AG10803 (cell line): Measurements from ENCODE around the gene ABCG1.
A peak's percentile ranks its signal among the peaks of the same experiment; 100 is the strongest.

ENCODE experiments used
- DNase-seq: peaks from one replicate; pipeline ENCODE4 v3.0.0; 2010; ENCODE audit warnings: low read depth
- H3K4me3 ChIP-seq: 2 replicates; pipeline ENCODE4 v1.5.1; 2011; ENCODE audit warnings: mild to moderate bottlenecking, low read length, control low read depth
- CTCF ChIP-seq: conservative IDR thresholded peaks from 2 replicates; pipeline ENCODE4 v1.5.1; 2011; ENCODE audit warnings: mild to moderate bottlenecking, low read length, control low read depth, inconsistent platforms

ABCG1 gene

GRCh38 chr21:42337276-42337675 lies 118.3 kb downstream of the ABCG1 start:
- H3K4me3 ChIP-seq, result no peak overlapping the region
- no peak for DNase-seq
- TF ChIP-seq CTCF, result no peak

GRCh38 chr21:42337830-42338728 lies 119.1 kb downstream of the ABCG1 start:
- TF ChIP-seq CTCF, result peak; percentile 51
- no peak overlapping the region for H3K4me3 ChIP-seq
- peak; percentile 17 for DNase-seq

GRCh38 chr21:42338729-42339715 lies 120.1 kb downstream of the ABCG1 start:
- no peak for TF ChIP-seq CTCF
- DNase-seq, result no peak
- no peak overlapping the region for H3K4me3 ChIP-seq

GRCh38 chr21:42340187-42341050 lies 121.5 kb downstream of the ABCG1 start:
- no peak for DNase-seq
- no peak overlapping the region for H3K4me3 ChIP-seq
- no peak for TF ChIP-seq CTCF

GRCh38 chr21:42341776-42342542 lies 123.0 kb downstream of the ABCG1 start:
- DNase-seq, result no peak
- no peak overlapping the region for H3K4me3 ChIP-seq
- no peak for TF ChIP-seq CTCF

GRCh38 chr21:42343101-42343500 lies 124.2 kb downstream of the ABCG1 start:
- DNase-seq, result no peak
- no peak overlapping the region for H3K4me3 ChIP-seq
- no peak for TF ChIP-seq CTCF
